ENCODE results near the gene IQGAP2.

DNA sequence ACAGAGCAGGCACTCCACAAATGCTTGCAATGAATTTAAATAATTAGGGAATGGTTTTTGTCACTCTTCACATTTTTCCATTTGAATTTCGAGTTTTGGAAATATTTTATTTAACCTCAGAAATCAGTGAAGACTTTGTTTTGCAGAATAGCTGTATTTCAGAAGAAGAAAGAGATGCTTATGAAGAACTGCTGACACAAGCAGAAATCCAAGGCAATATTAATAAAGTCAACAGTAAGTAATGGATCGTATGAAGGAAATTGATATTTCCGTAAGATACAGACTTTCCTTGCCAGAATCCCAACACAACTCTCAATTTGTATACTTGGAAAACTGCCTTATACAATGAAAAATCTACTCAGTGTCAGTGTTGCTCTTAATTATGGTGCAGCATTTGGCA lies 189.6 kb downstream of the IQGAP2 start:
- TF ChIP-seq PRDM1 (tag by site-specific recombination; IDR thresholded peaks at IDR 0.05) (no peak), BCL11A (tag by site-specific recombination; IDR thresholded peaks at IDR 0.05; ENCODE audit: low read depth) (no peak), ZNF148 (tag by site-specific recombination; IDR thresholded peaks at IDR 0.05; ENCODE audit: borderline replicate concordance) (no peak), ZNF311 (tag by site-specific recombination; IDR thresholded peaks at IDR 0.05; ENCODE audit: borderline replicate concordance) (no peak), YY1 (tag by site-specific recombination; IDR thresholded peaks at IDR 0.05) (no peak), ZNF26 (tag by site-specific recombination; IDR thresholded peaks at IDR 0.05) (no peak)
- TF ChIP-seq, protein P1, sequence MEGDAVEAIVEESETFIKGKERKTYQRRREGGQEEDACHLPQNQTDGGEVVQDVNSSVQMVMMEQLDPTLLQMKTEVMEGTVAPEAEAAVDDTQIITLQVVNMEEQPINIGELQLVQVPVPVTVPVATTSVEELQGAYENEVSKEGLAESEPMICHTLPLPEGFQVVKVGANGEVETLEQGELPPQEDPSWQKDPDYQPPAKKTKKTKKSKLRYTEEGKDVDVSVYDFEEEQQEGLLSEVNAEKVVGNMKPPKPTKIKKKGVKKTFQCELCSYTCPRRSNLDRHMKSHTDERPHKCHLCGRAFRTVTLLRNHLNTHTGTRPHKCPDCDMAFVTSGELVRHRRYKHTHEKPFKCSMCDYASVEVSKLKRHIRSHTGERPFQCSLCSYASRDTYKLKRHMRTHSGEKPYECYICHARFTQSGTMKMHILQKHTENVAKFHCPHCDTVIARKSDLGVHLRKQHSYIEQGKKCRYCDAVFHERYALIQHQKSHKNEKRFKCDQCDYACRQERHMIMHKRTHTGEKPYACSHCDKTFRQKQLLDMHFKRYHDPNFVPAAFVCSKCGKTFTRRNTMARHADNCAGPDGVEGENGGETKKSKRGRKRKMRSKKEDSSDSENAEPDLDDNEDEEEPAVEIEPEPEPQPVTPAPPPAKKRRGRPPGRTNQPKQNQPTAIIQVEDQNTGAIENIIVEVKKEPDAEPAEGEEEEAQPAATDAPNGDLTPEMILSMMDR (tag by site-specific recombination; IDR thresholded peaks at IDR 0.05), result no peak

Data from HEK293 (cell line).